ENCODE results near the gene ST8SIA2.

The ST8SIA2 gene

DNA sequence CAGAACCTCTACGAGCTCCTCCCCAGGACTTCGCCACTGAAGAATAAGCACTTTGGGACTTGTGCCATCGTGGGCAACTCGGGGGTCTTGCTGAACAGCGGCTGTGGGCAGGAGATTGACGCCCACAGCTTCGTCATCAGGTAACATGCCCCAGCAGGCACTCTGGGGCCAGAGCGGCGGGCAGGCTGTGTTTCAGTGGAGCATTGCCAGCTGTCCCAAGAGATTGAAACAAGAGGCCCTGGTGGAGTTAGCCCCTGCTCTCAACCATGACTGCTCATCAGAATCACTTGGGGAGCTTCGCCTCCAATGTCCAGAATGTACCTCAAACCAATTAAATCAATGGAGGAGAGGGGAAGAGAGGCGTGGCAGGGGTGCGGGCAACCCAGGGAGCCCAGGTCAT lies 44.8 kb downstream of the ST8SIA2 start:
- H3K9ac ChIP-seq (ENCODE audit: low read depth, low read length) = no peak overlapping the region
- H3K36me3 ChIP-seq (ENCODE audit: insufficient read depth, low read length) = peaks cover 4% of the 10 kb centered on the region
- no peaks in the 10 kb centered on the region for H3K4me1 ChIP-seq (ENCODE audit: insufficient read depth, low read length)
- no peaks in the 10 kb centered on the region for H3K9me3 ChIP-seq (ENCODE audit: control insufficient read depth, insufficient read depth, low read length)

DNA sequence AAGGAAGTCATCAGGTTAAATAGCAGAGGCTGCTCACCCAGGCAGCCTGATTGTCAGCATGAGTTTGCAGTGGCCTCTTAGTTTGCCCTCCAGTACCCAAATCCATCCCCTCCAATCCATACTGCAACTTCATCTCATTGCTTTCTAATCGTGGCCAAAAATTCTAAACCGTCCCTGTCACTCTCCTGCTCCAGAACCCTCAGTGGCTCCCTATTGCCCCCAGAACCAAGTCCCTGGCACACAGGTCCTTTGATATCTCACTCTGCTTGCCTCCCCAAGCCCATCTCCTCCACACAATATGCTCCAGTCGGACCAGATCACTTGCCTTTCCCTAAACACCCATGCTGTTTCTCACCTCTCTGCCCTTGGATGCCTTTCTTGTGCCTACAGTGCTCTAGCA lies 49.7 kb downstream of the ST8SIA2 start:
- peaks cover 4% of the 10 kb centered on the region for H3K36me3 ChIP-seq (ENCODE audit: insufficient read depth, low read length)
- H3K4me1 ChIP-seq (ENCODE audit: insufficient read depth, low read length) = no peaks in the 10 kb centered on the region
- H3K9me3 ChIP-seq (ENCODE audit: control insufficient read depth, insufficient read depth, low read length) = no peaks in the 10 kb centered on the region

DNA sequence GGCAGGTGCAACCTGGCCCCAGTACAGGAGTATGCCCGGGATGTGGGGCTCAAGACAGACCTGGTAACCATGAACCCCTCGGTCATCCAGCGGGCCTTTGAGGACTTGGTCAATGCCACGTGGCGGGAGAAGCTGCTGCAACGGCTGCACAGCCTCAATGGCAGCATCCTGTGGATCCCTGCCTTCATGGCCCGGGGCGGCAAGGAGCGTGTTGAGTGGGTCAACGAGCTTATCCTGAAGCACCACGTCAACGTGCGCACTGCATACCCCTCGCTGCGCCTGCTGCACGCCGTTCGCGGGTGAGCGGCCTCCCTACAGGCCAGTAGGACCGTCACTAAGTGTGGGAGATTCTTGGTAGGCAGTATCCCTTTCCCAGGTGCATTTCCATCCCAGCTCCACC lies 51.0 kb downstream of the ST8SIA2 start:
- Histone ChIP-seq H3K9me3 (ENCODE audit: control insufficient read depth, insufficient read depth, low read length) (no peaks in the 10 kb centered on the region), H3K4me1 (ENCODE audit: insufficient read depth, low read length) (no peaks in the 10 kb centered on the region), H3K9ac (ENCODE audit: low read depth, low read length) (no peak overlapping the region), H3K36me3 (ENCODE audit: insufficient read depth, low read length) (peaks cover 4% of the 10 kb centered on the region)

More for the DNA sequence above, 49.7 kb downstream of the ST8SIA2 start:
- no peak overlapping the region for H3K9ac ChIP-seq (ENCODE audit: low read depth, low read length)

DNA sequence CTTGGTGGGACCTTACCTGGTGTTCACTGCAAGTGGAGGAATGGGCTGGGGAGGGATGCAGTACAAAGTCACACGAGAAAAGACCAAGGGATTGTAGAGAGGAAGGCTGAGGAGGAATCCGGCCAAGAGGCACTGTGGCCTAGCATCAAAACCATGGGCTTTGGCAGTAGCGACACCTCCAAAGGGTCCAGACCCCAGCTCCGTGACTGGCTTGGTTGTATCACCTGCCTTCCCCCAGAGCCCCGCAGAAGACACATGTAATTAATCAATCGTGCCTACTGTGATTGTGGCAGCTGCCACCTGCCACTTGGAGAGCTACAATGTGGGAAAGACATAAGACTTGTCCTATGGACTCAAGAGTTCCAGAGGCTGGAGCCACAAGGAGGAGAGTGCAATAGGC lies 54.7 kb downstream of the ST8SIA2 start:
- no peaks in the 10 kb centered on the region for H3K9me3 ChIP-seq (ENCODE audit: control insufficient read depth, insufficient read depth, low read length)
- no peaks in the 10 kb centered on the region for H3K4me1 ChIP-seq (ENCODE audit: insufficient read depth, low read length)
- no peak overlapping the region for H3K9ac ChIP-seq (ENCODE audit: low read depth, low read length)

DNA sequence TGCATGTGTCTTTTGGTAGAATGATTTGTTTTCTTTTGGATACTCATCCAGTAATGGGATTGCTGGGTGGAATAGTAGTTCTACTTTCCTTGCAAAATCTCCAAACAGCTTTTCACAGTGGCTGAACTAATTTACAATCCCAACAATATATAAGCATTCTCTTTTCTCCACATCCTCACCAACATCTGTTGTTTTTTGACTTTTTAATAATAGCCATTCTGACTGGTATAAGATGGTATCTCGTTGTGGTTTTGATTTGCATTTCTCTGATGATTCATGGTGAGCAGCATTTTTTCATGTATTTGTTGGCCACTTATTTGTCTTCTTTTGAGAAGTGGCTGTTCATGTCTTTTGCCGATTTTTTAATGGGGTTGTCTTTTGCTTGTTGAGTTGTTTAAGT lies 55.8 kb downstream of the ST8SIA2 start:
- no peaks in the 10 kb centered on the region for H3K4me1 ChIP-seq (ENCODE audit: insufficient read depth, low read length)
- H3K36me3 ChIP-seq (ENCODE audit: insufficient read depth, low read length) = peaks cover 3% of the 10 kb centered on the region
- H3K9ac ChIP-seq (ENCODE audit: low read depth, low read length) = no peak overlapping the region
- no peaks in the 10 kb centered on the region for H3K9me3 ChIP-seq (ENCODE audit: control insufficient read depth, insufficient read depth, low read length)

More for the DNA sequence above, 54.7 kb downstream of the ST8SIA2 start:
- H3K36me3 ChIP-seq (ENCODE audit: insufficient read depth, low read length) = peaks cover 3% of the 10 kb centered on the region

DNA sequence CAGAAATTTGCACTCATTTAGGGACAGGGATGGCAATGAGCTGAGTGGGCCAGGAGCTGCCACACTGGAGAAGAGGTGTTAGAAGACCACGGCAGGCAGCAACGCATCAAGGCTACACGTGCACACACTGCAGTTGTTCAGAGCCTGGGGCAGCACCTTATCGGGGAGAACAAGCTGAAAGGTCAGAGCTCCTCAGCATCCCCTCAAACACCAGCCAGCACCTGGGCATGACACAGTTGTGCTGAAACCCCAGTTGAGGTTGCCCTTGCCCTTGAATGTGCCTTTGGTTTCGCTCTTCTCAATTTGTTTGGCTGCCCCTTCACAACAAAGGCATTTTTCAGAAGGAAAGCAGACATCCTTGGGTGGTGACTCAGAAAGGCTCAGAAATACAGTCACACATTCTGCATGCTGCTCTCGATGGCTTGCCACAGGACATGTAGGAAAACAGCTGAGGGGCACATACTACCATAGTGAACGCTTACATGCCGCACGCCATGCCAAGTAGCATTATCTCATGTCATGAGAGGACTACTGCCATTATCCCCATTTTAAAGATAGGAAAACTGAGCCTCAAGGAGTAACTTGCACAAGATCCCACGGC lies 57.6 kb downstream of the ST8SIA2 start:
- no peaks in the 10 kb centered on the region for H3K4me1 ChIP-seq (ENCODE audit: insufficient read depth, low read length)
- H3K36me3 ChIP-seq (ENCODE audit: insufficient read depth, low read length) = peaks cover 3% of the 10 kb centered on the region
- no peaks in the 10 kb centered on the region for H3K9me3 ChIP-seq (ENCODE audit: control insufficient read depth, insufficient read depth, low read length)
- H3K9ac ChIP-seq (ENCODE audit: low read depth, low read length) = no peak overlapping the region

DNA sequence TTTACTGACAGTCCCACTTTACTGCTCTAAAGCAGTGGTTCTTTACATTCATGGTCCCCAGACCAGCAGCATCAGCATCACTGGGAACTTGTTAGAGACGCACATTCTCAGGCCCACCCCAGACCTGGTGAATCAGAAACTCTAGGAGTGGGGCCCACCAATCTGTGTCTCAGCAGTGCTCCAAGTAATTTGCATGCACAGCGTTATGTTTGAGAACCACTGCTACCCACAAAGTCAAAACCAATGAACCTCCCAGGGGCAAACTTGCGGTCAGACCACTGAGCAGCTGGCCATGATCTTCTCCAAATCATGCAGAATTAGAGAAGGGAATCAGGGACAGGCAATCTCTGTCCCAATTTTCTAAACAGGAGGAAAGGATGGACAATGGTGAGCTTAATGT lies 58.5 kb downstream of the ST8SIA2 start:
- Histone ChIP-seq H3K36me3 (ENCODE audit: insufficient read depth, low read length) (peaks cover 3% of the 10 kb centered on the region), H3K4me1 (ENCODE audit: insufficient read depth, low read length) (no peaks in the 10 kb centered on the region), H3K9ac (ENCODE audit: low read depth, low read length) (no peak overlapping the region), H3K9me3 (ENCODE audit: control insufficient read depth, insufficient read depth, low read length) (no peaks in the 10 kb centered on the region)

DNA sequence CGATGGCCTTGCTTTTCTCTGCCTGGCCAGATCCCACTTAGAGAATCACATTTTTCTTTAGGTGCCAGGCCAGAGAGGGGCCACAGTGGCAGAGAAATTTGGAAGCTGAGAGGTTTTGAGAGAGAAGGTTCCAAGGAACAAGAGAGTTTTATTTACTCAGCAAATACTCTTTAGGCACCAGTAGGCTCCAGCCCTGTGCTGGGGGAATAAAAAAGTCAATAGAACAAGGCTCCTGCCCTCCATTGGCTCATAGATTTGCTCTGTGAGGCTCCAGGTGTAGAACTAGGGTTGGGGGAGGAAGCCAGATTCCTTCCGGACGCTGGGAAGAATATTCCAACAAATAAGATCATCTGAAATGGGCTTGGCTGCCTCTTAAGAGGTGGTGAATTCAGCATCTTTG lies 59.9 kb downstream of the ST8SIA2 start:
- no peak overlapping the region for H3K9ac ChIP-seq (ENCODE audit: low read depth, low read length)
- no peaks in the 10 kb centered on the region for H3K4me1 ChIP-seq (ENCODE audit: insufficient read depth, low read length)
- peaks cover 3% of the 10 kb centered on the region; the same call in 1 of the 2 replicates for H3K36me3 ChIP-seq (ENCODE audit: insufficient read depth, low read length)
- H3K9me3 ChIP-seq (ENCODE audit: control insufficient read depth, insufficient read depth, low read length) = no peaks in the 10 kb centered on the region

DNA sequence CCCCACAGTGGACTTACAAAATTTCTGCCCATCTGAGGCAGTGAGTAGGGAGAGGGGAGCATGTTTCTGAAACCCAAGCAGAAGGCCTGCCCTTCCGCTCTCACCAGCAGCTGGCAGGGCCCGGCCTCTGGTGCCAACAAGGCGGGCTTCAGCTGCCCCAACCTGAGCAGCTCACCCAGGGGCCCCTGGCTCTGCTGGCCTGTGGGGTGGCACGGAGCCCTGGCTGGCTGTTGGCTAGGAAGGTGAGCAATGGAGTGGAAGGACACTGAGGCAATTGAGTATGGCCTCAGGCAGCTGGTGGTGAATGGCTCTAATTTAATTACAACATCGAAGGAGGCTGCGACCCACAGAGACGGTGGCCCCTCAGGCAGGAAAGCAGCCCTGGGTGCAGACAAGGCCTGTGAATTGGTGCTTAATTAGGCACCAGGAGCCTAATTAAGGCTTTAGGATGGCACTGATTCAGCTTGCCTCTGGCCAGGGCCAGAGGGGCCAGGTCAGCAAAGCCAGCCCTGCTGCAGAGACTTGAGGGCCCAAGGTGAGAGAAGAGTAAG lies 60.9 kb downstream of the ST8SIA2 start:
- no peaks in the 10 kb centered on the region for H3K4me1 ChIP-seq (ENCODE audit: insufficient read depth, low read length)
- H3K36me3 ChIP-seq (ENCODE audit: insufficient read depth, low read length) = peaks cover 3% of the 10 kb centered on the region; the same call in 1 of the 2 replicates
- no peak overlapping the region for H3K9ac ChIP-seq (ENCODE audit: low read depth, low read length)
- H3K9me3 ChIP-seq (ENCODE audit: control insufficient read depth, insufficient read depth, low read length) = no peaks in the 10 kb centered on the region

DNA sequence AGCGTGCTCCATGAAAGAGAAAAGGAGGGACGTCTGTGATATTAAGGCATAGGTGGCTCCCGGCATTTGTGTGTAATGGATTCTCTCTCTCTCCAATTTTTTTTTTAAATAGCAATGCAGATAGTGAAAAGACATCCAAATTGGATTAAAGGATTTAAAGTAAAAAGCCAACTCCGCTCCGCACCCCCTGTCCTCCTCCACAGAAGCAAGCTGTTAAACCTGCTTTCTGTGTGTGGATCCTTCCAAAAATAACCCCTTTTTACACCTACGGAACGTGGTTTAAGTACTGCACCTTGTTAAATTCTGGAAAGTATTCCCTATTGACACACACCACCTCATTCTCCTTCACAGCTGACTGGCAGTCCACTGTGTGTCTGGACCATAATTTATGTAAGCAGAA lies 61.6 kb downstream of the ST8SIA2 start:
- no peak overlapping the region for H3K9ac ChIP-seq (ENCODE audit: low read depth, low read length)
- peaks cover 3% of the 10 kb centered on the region; the same call in 1 of the 2 replicates for H3K36me3 ChIP-seq (ENCODE audit: insufficient read depth, low read length)
- no peaks in the 10 kb centered on the region for H3K4me1 ChIP-seq (ENCODE audit: insufficient read depth, low read length)
- no peaks in the 10 kb centered on the region for H3K9me3 ChIP-seq (ENCODE audit: control insufficient read depth, insufficient read depth, low read length)

DNA sequence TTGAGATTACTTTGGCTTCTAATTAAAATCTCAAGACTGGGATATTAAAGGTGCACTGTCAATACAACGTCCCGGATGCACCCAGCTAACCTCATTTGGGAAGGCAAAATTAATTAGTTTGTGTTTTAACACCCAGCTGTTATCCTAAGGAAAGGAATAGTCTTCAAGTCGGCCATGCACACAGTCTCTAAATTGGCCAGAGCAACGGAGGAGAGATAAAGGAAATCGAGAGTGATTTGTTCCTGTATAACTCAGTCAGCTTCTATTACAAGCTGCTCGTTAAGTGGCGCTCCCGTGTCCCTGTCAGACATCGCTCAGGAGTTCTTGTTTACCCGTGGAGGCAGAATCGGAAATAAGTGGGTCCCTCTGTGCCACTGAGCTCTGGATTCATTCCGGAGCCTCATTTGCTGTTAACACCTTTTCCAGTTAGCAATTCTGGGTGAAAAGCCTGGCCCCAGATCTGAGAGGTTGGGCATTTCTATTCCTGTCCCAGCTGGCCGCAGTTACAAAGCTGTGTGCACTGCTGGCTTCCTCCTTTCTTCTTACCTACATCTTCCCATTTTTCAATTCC lies 63.9 kb downstream of the ST8SIA2 start:
- no peak overlapping the region for H3K9ac ChIP-seq (ENCODE audit: low read depth, low read length)
- H3K36me3 ChIP-seq (ENCODE audit: insufficient read depth, low read length) = no peaks in the 10 kb centered on the region

DNA sequence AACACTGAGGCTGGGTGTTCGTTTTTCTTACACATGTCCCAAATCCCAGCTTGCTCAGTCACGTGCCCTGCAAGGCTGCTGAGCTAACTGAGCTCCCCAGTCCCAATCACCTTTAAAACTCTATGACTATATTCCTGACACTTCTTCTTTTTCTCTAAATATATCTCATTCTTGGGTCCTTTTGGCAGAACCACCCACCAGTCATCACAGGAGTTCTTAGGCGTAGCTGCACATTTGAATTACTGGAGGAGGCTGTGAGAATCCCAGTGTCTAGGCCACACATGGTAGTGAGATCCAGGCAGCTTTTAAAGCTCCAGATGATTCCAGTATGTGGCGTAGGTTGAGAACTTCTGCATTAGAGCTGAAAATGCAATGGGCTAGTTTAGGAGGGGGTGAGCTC lies 66.3 kb downstream of the ST8SIA2 start:
- Histone ChIP-seq H3K9ac (ENCODE audit: low read depth, low read length) (no peak overlapping the region), H3K4me1 (ENCODE audit: insufficient read depth, low read length) (peaks cover 3% of the 10 kb centered on the region; the same call in 1 of the 2 replicates), H3K9me3 (ENCODE audit: control insufficient read depth, insufficient read depth, low read length) (no peaks in the 10 kb centered on the region), H3K36me3 (ENCODE audit: insufficient read depth, low read length) (no peaks in the 10 kb centered on the region; the same call in 1 of the 2 replicates)

More for the DNA sequence above, 63.9 kb downstream of the ST8SIA2 start:
- no peaks in the 10 kb centered on the region for H3K9me3 ChIP-seq (ENCODE audit: control insufficient read depth, insufficient read depth, low read length)
- H3K4me1 ChIP-seq (ENCODE audit: insufficient read depth, low read length) = no peaks in the 10 kb centered on the region

DNA sequence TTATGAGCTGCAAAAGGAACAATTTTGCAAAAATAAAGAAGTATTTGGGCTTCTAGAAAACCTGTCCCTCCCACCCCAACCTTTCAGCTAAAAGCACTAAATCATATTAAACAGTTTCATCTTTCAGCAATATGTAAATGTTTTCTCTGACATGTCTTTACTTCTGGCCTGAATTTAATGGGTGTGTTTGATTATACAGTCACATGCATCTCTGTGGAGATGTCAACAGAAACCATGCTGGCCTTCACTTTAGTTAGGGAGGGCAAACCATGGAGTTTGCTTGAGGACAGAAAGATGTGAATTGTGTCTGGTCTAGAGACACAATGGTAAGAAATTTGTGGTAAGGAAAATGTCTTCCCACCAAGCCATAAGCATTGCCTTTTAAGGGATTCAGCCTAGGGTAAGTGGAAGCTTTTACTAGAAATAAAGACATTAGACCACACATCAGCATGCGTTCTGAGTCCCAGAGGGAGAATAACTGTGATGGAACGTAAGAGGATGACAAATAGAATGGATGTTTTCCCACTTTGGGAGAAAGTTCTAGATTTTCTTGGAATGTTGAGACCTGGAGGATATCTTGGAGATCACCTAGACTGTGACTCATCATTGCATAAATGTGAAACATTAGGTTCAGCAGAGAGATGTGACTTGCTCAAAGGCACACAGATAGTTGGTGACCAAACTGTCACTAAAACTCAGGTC lies 68.9 kb downstream of the ST8SIA2 start:
- Histone ChIP-seq H3K36me3 (ENCODE audit: insufficient read depth, low read length) (no peaks in the 10 kb centered on the region; the same call in 1 of the 2 replicates), H3K9me3 (ENCODE audit: control insufficient read depth, insufficient read depth, low read length) (no peaks in the 10 kb centered on the region), H3K9ac (ENCODE audit: low read depth, low read length) (no peak overlapping the region), H3K4me1 (ENCODE audit: insufficient read depth, low read length) (peaks cover 3% of the 10 kb centered on the region; the same call in 1 of the 2 replicates)

DNA sequence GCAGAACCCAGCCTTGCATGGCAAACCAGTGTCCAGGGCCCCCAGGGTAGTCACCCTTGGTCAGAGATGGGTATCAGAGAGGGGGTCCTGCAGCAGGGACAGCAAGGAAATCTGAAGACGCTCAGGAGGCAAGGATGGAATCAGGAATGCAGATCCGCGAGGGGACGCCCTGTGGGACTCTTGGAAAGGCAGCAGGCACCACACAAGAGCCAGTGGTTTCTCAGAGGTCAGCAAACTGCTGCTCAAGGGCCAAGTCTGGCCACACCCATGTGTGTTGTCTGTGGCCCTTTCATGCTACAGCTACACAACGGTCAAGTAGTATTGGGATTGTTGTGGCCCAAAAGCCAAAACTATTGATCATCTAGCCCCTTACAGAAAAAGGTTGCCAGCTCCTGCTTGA lies 69.7 kb downstream of the ST8SIA2 start:
- no peaks in the 10 kb centered on the region; the same call in 1 of the 2 replicates for H3K36me3 ChIP-seq (ENCODE audit: insufficient read depth, low read length)
- H3K9ac ChIP-seq (ENCODE audit: low read depth, low read length) = no peak overlapping the region
- 0 out of 2 replicates have a peak, but pooled peaks cover 2% of the 10 kb centered on the region for H3K9me3 ChIP-seq (ENCODE audit: control insufficient read depth, insufficient read depth, low read length)
- H3K4me1 ChIP-seq (ENCODE audit: insufficient read depth, low read length) = peaks cover 3% of the 10 kb centered on the region; the same call in 1 of the 2 replicates

Data from ES-I3 (cell line).